HG03097 (cell line): Measurements from ENCODE around the gene SLAIN1.
"Not testable (repeated sequence)": the region's sequence is repeated elsewhere in the genome, so short reads cannot be mapped to it uniquely, and the experiment has no call there.

Source experiments
- ATAC-seq: cut with Tn5 transposase; IDR thresholded peaks from one replicate; pipeline ENCODE4 v1.9.1; 2021; ENCODE audit not compliant: unreplicated experiment, low FRiP score

Gene SLAIN1

DNA sequence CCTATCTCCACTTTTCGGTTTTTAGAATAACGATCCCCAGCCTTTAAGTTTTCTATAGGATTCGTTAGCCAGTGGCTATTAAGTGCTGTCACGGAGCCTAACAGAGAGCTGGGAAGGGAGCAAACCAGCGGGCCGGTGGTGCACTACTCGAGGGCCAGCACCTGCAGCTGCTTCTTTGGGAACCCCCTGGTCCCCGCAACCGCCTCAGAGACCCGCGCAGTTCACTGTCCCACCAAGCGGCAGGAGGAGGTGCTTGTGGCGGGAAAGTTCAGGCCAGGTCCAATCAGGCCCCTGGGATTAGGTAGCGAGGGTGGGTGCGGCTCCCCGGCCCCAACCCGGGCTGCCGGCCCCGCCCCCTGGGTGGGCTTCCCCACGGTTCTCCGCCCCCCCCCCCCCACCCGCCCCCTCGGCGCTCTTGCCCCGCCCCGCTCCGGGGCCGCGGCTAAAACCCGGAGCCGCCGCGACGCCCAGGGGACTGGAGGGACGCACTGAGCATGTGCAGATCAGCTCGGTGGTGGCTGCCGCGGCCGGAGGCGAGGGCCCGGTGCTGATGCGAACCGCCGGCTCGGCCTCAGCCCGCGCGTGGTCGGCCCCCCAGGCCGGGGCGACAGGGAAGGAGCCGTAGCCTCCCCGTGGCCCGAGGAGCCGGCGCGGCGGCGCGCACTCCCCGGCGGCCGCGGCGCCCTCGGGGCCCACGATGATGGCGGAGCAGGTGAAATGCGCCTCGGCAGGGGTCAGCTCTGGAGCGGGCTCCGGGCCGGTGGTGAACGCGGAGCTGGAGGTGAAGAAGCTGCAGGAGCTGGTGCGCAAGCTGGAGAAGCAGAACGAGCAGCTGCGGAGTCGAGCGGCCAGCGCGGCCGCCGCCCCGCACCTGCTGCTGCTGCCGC is at the start of gene SLAIN1:
Gene SLAIN1 (plus strand): TSS at position 471 of the 887 bp plus-strand sequence. CDS start 227 bp downstream, at position 698.
- peak; percentile 74 for ATAC-seq

- ATAC-seq = no peak
These were observed 47.1 kb upstream of the SLAIN1 start for GRCh38 chr13:77650409-77650808.

DNA sequence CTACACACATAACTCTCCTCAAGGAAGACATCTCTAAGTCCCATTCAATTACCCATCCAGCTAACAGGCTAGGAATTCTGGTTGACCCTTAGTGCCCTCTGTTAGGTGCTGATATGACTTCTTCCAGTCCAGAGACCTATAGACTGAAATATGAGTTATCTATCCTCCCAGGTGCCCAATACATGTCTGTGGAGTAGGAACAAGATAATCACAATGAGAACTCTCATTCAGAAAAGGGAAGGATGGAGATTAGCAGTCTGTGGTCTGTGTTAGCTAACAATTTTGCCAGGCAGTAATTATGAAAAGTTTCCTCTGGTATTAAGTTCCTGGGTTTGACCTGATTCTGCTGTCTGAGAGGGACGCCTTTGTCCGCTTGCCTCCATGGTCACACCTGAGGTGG is 44.2 kb upstream of the SLAIN1 start:
- no peak for ATAC-seq

DNA sequence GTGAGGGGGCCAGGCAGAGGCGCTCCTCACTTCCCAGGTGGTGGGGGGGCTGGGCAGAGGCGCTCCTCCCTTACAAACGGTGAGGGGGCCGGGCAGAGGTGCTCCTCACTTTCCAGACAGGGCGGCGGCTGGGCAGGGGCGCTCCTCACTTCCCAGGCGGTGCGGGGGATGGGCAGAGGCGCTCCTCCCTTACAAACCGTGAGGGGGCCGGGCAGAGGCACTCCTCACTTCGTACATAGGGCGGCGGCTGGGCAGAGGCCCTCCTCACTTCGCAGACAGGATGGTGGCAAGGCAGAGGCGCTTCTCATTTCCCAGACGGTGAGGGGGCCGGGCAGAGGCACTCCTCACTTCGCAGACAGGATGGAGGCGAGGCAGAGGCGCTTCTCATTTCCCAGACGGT is 37.5 kb upstream of the SLAIN1 start:
- not testable (repeated sequence) for ATAC-seq

GRCh38 chr13:77660841-77661250 is 36.6 kb upstream of the SLAIN1 start:
- no peak for ATAC-seq

DNA sequence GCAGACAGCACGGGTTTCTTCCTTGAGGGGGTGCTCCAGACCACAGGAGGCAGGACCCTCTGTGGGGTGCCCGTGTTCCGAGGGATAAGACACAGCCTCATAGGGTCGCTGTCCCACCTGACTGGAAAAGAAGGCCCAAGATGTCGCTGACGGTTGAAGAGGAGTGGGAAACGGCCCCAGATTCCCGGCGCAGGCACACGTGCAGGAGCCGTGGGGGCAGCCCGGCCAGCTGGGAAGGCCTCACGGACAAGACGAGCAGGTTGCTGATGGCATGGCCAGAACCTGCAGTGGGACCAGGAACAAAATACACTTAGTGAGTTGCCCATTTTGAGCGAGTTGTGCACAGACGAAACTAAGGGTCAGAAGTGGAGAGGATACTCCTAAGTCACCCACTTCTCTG is 35.2 kb upstream of the SLAIN1 start:
- not testable (repeated sequence) for ATAC-seq

GRCh38 chr13:77662831-77663230 is 34.7 kb upstream of the SLAIN1 start:
- not testable (repeated sequence) for ATAC-seq

DNA sequence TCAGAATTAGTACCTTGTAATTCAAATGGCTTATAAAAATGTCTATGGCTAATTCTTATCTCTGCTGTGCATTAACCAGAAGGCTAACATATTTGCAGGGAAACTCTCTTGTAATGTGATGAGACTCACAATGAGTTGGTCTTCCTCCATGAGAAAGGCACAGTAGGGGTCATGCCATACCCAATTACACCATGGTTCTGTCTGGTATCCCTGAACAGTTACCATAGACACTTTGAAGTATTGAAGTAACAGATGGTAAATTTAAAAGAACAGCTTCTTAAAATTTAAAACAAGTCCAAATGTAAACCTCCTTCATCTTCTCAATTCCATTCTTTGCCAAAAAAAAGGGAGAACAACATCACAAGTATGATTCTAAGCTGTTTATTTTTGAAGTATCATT is 22.6 kb upstream of the SLAIN1 start:
- ATAC-seq = no peak

- ATAC-seq = no peak
These were observed 18.7 kb upstream of the SLAIN1 start for GRCh38 chr13:77678691-77679235.

- no peak for ATAC-seq
These were observed 9.7 kb upstream of the SLAIN1 start for GRCh38 chr13:77687799-77688198.

DNA sequence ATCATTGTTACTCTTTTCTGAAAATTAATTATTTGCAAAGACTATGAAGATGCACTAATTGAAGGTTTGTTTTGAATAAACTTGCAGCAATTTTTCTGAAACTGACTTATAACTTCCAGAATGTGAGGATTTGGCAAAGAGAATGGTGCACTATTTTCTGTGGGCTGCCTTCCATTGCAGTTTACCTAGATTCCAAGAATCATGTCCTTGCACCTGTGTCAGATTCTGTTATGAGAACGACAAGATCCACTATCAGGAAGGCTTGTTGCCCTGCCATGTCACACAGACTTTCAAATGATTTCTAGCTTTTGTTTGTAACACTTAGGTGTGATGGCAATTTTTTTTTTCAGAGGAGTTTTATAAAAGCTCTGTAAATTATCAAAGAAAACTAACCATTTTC is 5.6 kb upstream of the SLAIN1 start:
- ATAC-seq = no peak

DNA sequence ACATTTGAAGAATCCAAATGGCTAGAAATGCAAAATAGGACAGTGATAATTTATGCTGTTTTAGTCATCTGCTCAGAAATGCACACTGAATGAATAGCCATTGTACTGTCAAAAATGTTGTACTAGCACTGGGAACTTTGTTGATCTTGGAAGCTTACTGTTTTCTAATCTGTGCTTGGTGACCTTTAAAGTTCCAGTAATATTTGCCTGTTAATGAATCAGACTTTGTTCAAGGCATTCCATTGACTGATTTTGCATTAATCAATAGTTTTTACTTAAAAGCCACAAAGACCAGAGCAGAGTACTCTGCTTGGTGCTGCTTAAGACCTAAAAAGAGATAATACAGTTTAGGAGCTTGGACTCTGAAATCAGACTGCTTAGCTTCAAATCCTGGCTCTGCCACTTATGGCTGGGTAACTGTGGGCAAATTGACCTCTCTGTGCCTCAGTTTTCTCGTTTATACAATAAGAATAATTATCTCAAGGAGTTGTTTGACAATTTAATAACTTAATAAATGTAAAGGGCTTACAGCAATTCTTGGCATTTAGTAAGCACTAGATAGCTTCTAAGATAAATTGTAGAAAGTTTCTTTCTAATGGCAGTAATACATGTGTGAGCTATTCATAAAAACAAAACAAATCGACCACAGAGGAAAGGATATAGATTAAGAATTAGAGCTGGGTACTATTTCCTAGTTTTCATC is 4.6 kb upstream of the SLAIN1 start:
- ATAC-seq = no peak

DNA sequence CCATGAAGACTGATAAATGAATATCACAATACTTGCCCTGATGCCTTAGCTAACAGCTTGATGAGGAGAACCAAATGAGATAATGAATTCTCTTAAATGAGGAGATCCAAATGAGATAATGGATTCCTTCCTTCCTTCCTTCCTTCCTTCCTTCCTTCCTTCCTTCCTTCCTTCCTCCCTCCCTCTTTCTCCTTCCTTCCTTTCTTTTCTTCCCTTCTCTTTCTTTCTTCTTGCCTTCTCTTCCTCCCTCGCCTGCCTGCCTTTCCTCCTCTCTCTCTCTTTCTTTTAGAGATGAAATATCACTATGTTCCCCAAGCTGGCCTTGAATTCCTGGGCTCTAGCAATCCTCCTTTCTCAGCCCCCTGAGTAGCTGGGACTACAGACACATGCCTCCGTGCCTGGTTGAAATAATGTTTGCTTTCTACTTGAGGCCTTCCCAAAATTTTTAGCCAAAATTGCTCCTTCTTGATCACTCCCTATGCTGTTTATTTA is 4.0 kb upstream of the SLAIN1 start:
- no peak for ATAC-seq

DNA sequence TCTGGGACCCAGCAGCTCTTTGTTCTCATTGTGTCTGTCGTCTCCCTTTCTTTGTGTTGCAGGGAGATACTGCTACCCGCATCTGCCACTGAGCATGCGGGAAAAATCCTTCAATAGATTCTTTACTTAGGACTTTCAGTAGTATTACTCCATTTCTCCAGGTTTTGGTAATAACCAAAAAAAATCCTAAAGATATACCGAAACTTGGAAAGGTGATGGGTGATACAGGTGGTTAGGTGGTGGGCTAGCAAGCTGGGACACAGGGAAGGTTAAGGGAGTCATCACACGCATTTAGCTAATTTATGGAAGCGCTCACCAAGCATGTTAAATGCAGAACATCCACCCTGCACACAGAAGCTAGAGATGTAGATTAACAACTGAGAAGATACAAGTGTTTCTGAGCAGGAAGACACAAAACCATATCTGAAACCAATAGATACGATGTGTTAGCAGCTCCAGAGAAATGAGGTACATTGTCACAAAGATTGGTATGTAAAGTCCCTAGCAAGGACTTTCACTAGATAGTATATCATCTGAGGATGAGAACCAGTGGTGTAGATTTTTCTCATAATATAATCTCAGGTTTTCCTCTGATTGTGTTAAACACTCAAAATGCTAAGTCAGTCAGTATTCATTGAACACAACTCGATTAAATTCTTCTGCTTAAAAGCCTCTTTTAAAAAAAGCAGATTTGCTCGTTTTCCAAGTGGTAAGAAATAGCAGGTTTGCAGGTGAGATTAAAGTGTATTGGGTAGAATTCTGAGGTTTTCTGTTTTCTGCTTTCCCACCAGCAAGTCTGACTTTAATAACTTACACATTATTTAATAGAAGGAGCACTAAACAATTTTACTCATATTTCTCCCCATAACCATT is 1.2 kb upstream of the SLAIN1 start:
- no peak for ATAC-seq

DNA sequence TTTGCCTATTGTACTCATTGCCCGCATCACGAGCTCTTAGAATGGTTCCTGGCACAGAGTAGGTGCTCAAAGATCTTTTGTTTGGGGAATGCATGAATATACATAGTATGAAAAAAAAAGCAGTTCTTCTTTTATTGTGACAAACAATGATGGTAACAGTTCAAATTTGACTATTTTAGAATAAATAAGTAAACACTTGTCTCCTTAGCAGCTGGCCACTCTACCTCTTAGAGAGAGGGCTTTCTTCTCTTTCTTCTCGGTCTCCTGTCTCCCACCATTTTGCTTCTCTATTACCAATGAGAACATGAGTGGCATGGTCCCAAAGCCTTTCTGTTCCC is 639 bp upstream of the SLAIN1 start:
- ATAC-seq = no peak

DNA sequence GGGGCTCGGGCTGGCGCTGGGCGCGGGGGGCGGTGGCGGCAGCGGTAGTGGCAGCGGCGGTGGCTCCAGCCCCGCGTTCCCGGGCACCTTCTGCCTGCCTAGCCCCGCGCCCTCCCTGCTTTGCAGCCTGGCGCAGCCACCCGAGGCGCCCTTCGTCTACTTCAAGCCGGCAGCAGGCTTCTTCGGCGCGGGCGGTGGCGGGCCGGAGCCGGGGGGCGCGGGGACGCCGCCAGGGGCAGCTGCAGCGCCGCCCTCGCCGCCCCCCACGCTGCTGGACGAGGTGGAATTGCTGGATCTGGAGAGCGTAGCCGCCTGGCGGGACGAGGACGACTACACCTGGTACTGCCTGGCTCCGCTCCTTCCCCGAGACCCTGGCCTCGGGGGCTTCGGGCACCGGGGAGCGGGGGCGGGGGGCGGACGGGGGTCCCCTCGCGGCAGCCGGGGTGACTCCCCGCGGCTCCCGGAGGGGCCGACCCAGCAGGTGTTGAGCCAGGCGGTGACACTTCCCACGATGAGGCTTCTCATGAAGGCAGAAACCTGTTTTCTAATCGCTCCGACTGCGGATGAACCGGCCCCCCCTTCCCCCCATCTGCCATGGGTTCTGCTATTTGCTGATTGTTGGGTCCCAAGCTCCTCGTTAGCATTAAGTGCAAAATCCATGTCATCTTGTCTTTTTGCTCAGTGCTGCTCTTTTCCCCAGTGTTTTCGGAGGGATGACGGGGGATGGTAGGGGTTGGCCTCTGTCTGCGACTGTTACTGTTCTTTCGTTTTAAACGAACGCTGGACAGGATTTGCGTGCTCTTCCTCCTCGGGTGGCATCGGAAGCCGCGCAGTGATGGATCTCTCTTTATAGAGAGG is 943 bp downstream of the SLAIN1 start:
- peak; percentile 19 for ATAC-seq

DNA sequence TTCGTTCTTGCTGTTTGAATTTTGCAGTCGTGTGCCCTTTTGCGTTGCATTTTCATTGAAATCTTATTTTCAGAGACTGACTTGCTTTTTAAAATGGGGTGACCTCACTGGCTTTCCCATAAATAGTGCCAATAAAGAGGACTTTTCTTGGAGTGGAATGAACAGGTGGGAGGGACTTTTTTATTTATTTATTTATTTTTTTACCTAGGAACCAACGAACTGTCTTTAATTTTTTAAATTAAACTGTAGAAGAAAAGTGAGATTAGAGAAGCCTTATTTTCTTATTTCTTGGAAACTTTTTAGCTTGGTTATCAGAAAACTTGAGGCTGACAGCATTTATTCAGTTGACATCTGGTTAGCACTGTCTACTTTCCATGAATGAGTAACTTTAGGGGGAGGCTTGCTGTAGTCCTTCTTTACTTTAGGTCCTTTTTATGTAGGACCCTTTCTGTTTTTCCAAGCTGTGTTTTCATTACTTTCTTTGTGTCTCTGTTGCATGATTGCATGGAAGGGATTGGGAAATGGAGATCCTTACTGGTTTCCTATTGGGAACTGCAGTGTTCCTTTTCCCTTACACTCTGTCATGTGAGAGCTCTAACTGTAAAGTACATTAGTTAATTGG is 1.7 kb downstream of the SLAIN1 start:
- ATAC-seq = no peak

GRCh38 chr13:77701305-77701704 is 3.8 kb downstream of the SLAIN1 start:
- ATAC-seq = no peak

- no peak for ATAC-seq
These were observed 4.9 kb downstream of the SLAIN1 start for GRCh38 chr13:77702366-77702765.
